Measurements from ENCODE around the gene PRR36. TPM values are rescaled to one million over a fixed set of nuclear protein-coding genes. Genes with fewer than 3 reads are reported as not detected.

Gene PRR36
- total RNA-seq, 1 donor = not detected

- TF ChIP-seq CTCF (IDR thresholded peaks at IDR 0.05; ENCODE audit: insufficient read depth, low read depth, low read length) = no peak
- no peak for DNase-seq (ENCODE audit: low read depth)
- no peak overlapping the region for H3K4me3 ChIP-seq (ENCODE audit: low read depth, low read length)
Measured at GRCh38 chr19:7908742-7909461, 34.7 kb upstream of the PRR36 start.

GRCh38 chr19:7908078-7908699 lies 34.0 kb upstream of the PRR36 start:
- TF ChIP-seq CTCF (IDR thresholded peaks at IDR 0.05; ENCODE audit: insufficient read depth, low read depth, low read length) = no peak
- H3K4me3 ChIP-seq (ENCODE audit: low read depth, low read length) = no peak overlapping the region
- DNase-seq (ENCODE audit: low read depth) = no peak

- TF ChIP-seq CTCF (IDR thresholded peaks at IDR 0.05; ENCODE audit: insufficient read depth, low read depth, low read length) = no peak
- DNase-seq (ENCODE audit: low read depth) = no peak
- H3K4me3 ChIP-seq (ENCODE audit: low read depth, low read length) = no peak overlapping the region
Measured at GRCh38 chr19:7907544-7907943, 33.4 kb upstream of the PRR36 start.

GRCh38 chr19:7907122-7907521 lies 32.9 kb upstream of the PRR36 start:
- no peak for TF ChIP-seq CTCF (IDR thresholded peaks at IDR 0.05; ENCODE audit: insufficient read depth, low read depth, low read length)
- DNase-seq (ENCODE audit: low read depth) = no peak
- no peak overlapping the region for H3K4me3 ChIP-seq (ENCODE audit: low read depth, low read length)

GRCh38 chr19:7905859-7906258 lies 31.7 kb upstream of the PRR36 start:
- DNase-seq (ENCODE audit: low read depth) = no peak
- no peak overlapping the region for H3K4me3 ChIP-seq (ENCODE audit: low read depth, low read length)
- no peak for TF ChIP-seq CTCF (IDR thresholded peaks at IDR 0.05; ENCODE audit: insufficient read depth, low read depth, low read length)

- peak overlapping the region; percentile 88 for H3K4me3 ChIP-seq (ENCODE audit: low read depth, low read length)
- DNase-seq (ENCODE audit: low read depth) = no peak
- no peak for TF ChIP-seq CTCF (IDR thresholded peaks at IDR 0.05; ENCODE audit: insufficient read depth, low read depth, low read length)
Measured at GRCh38 chr19:7905268-7905667, 31.1 kb upstream of the PRR36 start.
